Subcutaneous adipose tissue (tissue), 4 donors: Measurements from ENCODE around the gene ACOD1. TPM values are rescaled to one million over a fixed set of nuclear protein-coding genes. Genes with fewer than 3 reads are reported as not detected.

Experiments
- total RNA-seq, 4 donors: library from RNA; depleted of rRNA; stranded (reverse); fragments of >200 nt; gene quantifications; one replicate each; pipeline ENCODE4 v1.1.0, GENCODE V29; 2016
- TF ChIP-seq, protein P1 (sequence below): fragments of 450-650 bp; IDR thresholded peaks from one replicate; pipeline ENCODE4 v1.5.1; 2016; ENCODE audit warnings: low read depth, mild to moderate bottlenecking, control low read depth, antibody characterized with exemption, moderate library complexity

ACOD1 gene
- total RNA-seq, 4 donors from 2014 or later, result not detected

DNA sequence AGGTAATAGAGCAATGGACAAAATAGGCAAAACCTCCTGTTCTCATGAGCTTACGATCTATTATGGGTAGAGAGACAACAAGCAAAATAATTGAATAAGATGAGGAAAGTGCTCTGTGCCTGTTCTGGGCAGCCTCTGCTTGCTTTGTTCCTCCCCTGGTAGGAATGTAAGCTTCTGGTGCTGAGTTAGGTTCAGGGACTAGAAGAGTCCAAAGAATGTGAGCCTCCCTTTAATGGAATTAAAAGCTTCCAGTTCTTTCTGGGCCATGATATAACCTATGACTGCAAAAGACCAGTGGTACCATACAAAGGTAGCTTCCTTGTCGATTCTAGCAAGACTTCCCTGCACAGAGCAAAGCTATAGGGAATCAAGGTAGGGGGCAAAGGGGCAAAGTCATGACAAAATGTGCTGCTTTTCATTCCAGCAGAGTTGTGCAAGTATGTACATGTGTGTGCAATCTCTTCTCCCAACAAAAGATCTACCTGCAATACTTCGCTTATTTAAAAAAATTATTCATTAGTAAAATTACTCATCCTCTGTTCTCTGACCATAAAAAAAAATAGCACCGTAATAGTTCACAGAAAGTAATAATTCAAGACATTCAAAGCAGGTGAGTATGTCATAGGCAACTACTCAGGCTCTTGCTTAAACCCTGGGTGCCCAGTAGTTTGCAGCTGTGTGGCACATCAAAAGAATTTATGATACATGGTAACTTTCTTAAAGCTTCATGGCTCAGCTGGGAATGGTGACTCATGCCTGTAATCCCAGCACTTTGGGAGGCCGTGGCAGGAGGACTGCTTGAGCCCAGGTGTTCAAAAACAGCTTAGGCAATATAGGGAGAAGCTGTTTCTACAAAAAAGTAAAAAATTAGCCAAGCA lies 21.4 kb downstream of the ACOD1 start:
- TF ChIP-seq, protein P1, sequence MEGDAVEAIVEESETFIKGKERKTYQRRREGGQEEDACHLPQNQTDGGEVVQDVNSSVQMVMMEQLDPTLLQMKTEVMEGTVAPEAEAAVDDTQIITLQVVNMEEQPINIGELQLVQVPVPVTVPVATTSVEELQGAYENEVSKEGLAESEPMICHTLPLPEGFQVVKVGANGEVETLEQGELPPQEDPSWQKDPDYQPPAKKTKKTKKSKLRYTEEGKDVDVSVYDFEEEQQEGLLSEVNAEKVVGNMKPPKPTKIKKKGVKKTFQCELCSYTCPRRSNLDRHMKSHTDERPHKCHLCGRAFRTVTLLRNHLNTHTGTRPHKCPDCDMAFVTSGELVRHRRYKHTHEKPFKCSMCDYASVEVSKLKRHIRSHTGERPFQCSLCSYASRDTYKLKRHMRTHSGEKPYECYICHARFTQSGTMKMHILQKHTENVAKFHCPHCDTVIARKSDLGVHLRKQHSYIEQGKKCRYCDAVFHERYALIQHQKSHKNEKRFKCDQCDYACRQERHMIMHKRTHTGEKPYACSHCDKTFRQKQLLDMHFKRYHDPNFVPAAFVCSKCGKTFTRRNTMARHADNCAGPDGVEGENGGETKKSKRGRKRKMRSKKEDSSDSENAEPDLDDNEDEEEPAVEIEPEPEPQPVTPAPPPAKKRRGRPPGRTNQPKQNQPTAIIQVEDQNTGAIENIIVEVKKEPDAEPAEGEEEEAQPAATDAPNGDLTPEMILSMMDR, result no peak

DNA sequence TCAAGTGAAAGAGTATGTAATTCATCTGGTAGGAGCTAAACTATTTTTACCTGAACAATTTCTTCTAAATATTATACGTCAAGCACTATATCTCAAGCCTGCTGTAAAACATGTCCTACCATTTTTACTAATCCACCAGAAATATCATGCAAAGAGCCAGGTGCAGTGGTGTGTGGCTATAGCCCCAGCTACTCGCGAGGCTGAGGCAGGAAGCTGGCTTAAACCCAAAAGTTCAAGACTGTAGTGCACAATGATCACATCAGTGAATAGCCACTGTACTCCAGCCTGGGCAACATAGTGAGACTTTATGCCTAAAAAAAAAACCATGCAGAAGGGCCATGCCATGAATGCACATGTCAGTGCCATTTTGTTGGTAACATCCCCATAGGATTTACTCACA lies 22.9 kb downstream of the ACOD1 start:
- TF ChIP-seq, protein P1, result no peak

DNA sequence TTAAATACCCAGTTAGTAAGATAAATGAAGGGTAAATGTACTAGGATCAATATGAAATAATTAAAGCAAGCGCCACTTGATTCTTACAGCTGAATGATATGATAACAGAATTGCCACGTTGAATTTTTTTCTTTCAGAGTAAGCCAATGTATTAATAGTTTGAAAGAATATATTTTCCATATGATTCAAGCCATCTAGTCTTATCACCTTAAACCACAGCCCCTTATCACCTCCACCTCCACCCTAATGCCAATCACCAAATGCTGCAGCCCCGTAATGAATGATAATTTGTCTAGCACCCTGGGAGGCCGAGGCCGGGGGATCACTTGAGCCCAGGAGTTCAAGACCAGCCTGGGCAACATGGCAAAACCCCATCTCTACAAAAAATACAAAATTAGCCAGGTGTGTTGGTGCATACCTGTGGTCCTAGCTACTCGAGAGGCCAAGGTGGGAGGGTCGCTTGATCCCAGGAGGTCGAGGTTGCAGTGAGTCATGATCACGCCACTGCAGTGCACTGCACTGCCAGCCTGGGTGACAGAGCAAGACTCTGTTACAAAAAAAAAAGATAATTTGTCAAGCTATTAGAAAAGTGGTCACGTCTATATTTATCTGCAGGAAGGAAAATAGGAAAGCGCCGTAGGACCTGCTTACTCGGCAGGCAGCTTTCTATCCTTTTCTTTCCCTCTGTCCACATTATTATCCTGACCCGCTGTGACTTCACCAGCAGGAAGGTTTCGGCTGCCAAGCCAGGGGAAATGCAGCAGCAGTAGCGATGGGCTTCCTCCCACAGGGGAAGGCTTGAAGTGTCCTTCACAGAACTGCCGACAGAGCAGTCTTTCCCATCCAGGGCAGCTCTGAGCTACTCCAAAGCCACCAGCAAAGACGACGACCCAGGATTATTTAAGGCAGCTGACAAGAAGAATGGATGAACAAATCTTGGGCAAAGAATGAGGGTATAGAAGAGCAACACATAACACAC lies 23.8 kb downstream of the ACOD1 start:
- TF ChIP-seq, protein P1, result no peak

DNA sequence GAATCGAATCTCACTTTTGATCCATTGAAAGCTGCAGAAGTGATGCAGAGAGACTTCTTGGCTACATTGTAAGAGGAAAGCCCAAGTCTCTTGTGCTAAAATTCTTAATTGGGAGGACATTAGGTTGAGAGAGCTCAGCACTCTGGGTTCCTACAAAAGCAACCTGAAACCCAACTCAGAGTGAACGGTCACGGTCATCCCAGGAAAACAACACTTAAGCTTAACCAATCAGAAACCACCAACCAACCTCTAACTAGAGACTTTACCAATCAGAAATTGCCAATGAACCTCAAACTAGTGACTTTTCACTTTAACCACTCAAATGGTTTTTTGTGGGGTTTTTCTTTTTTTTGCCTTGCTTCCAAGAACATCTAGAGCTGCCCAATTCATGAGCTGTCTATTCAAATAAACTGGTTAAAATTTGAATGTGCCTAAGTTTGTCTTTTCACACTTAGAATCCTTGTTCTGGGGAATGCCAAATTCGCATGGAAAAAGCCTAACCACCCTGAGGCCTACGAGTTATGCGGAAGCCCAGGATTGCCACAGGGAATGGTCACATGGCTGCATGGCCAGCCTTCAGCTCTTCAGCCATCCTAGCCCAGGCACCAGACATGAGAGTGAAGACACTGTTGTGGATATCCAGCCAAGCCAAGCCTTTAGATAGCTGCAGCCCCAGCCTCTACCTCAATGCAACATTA lies 25.8 kb downstream of the ACOD1 start:
- TF ChIP-seq, protein P1, result no peak

DNA sequence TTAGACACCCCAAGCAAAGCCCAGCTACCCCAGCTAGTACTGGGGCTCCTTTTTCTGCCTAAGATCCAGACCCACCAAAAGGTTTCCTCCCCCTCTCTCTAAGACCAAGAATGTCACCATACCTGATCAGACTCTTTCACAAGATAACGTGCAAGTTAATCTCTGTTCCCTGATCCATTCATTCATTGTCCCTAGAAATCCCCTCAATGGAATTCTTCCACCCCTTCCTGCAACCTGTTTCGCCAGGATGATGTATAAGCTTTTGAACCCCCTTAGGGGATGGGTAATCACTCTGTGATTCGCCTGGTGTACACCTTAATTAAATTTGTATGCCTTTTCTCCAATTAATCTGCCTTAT lies 26.3 kb downstream of the ACOD1 start:
- TF ChIP-seq, protein P1, result no peak

DNA sequence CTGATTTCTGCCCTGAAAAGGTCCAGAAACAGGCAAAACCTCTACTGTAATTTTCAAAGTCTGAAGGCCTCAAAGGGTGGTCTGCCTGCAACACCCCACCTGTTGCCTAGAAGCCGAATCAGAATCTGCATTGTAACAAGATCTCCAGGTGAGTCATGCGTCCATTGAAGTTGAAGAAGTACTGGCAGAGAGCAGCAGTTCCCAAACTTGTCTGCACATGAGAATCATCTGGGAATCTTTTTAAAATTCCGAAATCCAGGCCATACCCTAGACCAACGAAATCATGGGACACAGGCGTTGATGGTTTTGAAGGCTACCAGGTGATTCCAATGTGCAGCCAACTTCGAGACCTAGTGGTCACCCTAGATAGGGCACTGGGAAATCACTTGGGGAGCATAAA lies 27.6 kb downstream of the ACOD1 start:
- TF ChIP-seq, protein P1, result no peak
